K562 (cell line): ENCODE data around the gene HAT1. TPM values are rescaled to one million over a fixed set of nuclear protein-coding genes. Genes with fewer than 3 reads are reported as not detected.

Experiments used
- EHMT2 ChIP-seq: fragments of 450-650 bp; IDR thresholded peaks from 2 replicates; pipeline ENCODE4 v1.6.1; 2018; ENCODE audit warnings: antibody characterized with exemption
- NFE2 ChIP-seq: IDR thresholded peaks from 2 replicates; pipeline ENCODE4 v1.6.1; 2014; ENCODE audit warnings: antibody characterized with exemption, low read depth
- RAD21 ChIP-seq, 2 experiments: fragments of 250-450 bp in 1 of 2; fragments of 450-650 bp in 1 of 2; sonication (Bioruptor Pico) in 1 of 2; formaldehyde crosslinking in 1 of 2; IDR thresholded peaks in 1 of 2; conservative IDR thresholded peaks in 1 of 2; 2 replicates each; pipeline versions ENCODE4 v1.4.0 to v1.8.0; 2020 to 2022; ENCODE audit warnings: mild to moderate bottlenecking in 2 of 2, moderate library complexity in 1 of 2
- RCOR1 ChIP-seq, 2 experiments: IDR thresholded peaks; 2 replicates each; pipeline ENCODE4 v1.6.1; 2012; ENCODE audit warnings: low read depth in 2 of 2, low read length in 2 of 2, borderline replicate concordance in 1 of 2, improper control_type of control experiment in 1 of 2
- RHOXF2B ChIP-seq: fragments of 250-450 bp; sonication (Bioruptor Pico); conservative IDR thresholded peaks from 2 replicates; pipeline ENCODE4 v1.5.1; 2021
- ZKSCAN8 ChIP-seq: fragments of 200-800 bp; sonication (Bioruptor generic); IDR thresholded peaks from 2 replicates; pipeline ENCODE4 v1.6.1; 2016; ENCODE audit warnings: missing genetic modification characterization, missing compliant biosample characterization
- polyA plus RNA-seq, 8 experiments: library from polyadenylated mRNA; depleted of rRNA in 4 of 8; stranded (reverse) in 5 of 8; unstranded in 3 of 8; fragments of >200 nt; fragmentation: Nextera tagmentation in 2 of 8; fragmentation: Illumina TruSeq in 1 of 8; extraction: Ambion mirVana in 2 of 8; extraction: Trizol in 1 of 8; gene quantifications; 2 replicates each; pipeline versions ENCODE4 v1.2.1 to v1.2.3, GENCODE V29; 2011 to 2014; ENCODE audit warnings: inconsistent platforms in 1 of 8, missing spikeins in 1 of 8
- total RNA-seq, 7 experiments: library from RNA; depleted of rRNA in 6 of 7; stranded (reverse); fragments of >200 nt in 6 of 7; fragmentation: Illumina TruSeq in 2 of 7; extraction: Trizol in 2 of 7; gene quantifications; 2 replicates each; pipeline versions ENCODE4 v1.2.1 to v1.2.3, GENCODE V29; 2011 to 2021; ENCODE audit warnings: low replicate concordance in 1 of 7
- TF ChIP-seq, protein P1 (sequence below): sonication (generic); formaldehyde crosslinking; IDR thresholded peaks from 2 replicates; pipeline ENCODE4 v1.8.0; 2022; ENCODE audit warnings: mild to moderate bottlenecking, missing genetic modification reagents
- TF ChIP-seq, protein P2 (sequence below): sonication (generic); formaldehyde crosslinking; IDR thresholded peaks from 2 replicates; pipeline ENCODE4 v1.8.0; 2022; ENCODE audit warnings: mild to moderate bottlenecking, missing genetic modification reagents
- TF ChIP-seq, protein P3 (sequence below): fragments of 200-800 bp; sonication (Bioruptor generic); IDR thresholded peaks from 2 replicates; pipeline ENCODE4 v1.6.1; 2017; ENCODE audit warnings: missing genetic modification characterization, missing compliant biosample characterization
- TF ChIP-seq, protein P4 (sequence below): fragments of 250-450 bp; sonication (Bioruptor Pico); IDR thresholded peaks from 2 replicates; pipeline ENCODE4 v1.9.0; 2021; ENCODE audit warnings: mild to moderate bottlenecking, inconsistent platforms
- TF ChIP-seq, protein P5 (sequence below): fragments of 450-650 bp; IDR thresholded peaks from 2 replicates; pipeline ENCODE4 v1.6.1; 2016; ENCODE audit warnings: missing biosample characterization, missing genetic modification characterization

The HAT1 gene
- total and polyA plus RNA-seq, 9 of the 15 experiments (the other 6 are each of a cell fraction or from before 2014, with no cell fraction given): 125 to 384 (median 244) TPM

DNA sequence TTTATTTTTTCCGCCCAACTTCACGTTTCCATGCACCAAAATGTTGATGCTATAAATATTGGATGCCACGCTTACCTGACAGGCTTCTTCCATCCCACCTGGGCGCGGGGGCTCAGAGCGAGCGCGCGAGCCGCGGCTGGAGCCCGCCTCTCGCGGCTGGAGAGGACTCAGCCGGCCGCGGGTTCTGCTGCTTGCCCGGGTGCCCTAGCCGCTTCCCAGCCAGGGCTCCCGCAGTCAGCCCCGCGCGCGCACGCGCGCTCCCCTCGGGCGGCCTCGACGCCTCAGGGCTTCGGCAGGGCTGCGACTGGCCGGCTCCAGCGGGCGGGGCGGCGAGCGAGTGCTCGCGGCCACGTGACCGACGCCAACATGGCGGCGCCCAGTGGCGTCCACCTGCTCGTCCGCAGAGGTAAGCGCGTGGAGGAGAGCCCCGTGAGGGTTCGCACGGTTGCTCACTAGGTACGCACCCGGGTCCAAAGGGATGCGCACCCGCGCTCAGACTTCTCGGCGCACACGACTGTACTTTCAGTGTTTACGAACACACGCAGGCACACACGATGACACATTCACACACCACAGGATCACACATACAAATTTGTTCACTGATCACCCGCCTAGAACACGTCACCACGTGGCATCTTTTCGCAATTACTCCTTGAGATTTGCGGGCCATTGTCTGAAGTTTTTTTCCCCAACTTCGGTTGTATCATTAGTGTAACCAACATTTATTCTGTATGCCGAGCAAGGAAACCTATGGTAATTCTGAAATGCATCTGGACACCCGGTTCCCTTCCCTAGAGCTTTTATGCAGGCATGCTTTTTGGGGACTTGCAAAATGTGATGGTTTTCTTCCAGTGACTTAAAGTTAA is 77.6 kb downstream of the HAT1 start, which contains the start of gene METAP1D (continued):
- TF ChIP-seq, protein P1, sequence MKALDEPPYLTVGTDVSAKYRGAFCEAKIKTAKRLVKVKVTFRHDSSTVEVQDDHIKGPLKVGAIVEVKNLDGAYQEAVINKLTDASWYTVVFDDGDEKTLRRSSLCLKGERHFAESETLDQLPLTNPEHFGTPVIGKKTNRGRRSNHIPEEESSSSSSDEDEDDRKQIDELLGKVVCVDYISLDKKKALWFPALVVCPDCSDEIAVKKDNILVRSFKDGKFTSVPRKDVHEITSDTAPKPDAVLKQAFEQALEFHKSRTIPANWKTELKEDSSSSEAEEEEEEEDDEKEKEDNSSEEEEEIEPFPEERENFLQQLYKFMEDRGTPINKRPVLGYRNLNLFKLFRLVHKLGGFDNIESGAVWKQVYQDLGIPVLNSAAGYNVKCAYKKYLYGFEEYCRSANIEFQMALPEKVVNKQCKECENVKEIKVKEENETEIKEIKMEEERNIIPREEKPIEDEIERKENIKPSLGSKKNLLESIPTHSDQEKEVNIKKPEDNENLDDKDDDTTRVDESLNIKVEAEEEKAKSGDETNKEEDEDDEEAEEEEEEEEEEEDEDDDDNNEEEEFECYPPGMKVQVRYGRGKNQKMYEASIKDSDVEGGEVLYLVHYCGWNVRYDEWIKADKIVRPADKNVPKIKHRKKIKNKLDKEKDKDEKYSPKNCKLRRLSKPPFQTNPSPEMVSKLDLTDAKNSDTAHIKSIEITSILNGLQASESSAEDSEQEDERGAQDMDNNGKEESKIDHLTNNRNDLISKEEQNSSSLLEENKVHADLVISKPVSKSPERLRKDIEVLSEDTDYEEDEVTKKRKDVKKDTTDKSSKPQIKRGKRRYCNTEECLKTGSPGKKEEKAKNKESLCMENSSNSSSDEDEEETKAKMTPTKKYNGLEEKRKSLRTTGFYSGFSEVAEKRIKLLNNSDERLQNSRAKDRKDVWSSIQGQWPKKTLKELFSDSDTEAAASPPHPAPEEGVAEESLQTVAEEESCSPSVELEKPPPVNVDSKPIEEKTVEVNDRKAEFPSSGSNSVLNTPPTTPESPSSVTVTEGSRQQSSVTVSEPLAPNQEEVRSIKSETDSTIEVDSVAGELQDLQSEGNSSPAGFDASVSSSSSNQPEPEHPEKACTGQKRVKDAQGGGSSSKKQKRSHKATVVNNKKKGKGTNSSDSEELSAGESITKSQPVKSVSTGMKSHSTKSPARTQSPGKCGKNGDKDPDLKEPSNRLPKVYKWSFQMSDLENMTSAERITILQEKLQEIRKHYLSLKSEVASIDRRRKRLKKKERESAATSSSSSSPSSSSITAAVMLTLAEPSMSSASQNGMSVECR (CRISPR knock-in tag): peak; percentile 100
- TF ChIP-seq, protein P2, sequence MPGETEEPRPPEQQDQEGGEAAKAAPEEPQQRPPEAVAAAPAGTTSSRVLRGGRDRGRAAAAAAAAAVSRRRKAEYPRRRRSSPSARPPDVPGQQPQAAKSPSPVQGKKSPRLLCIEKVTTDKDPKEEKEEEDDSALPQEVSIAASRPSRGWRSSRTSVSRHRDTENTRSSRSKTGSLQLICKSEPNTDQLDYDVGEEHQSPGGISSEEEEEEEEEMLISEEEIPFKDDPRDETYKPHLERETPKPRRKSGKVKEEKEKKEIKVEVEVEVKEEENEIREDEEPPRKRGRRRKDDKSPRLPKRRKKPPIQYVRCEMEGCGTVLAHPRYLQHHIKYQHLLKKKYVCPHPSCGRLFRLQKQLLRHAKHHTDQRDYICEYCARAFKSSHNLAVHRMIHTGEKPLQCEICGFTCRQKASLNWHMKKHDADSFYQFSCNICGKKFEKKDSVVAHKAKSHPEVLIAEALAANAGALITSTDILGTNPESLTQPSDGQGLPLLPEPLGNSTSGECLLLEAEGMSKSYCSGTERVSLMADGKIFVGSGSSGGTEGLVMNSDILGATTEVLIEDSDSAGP (CRISPR knock-in tag): peak; percentile 80
- peak; percentile 38 to 50; a peak in 3 of 4 replicates for TF ChIP-seq RAD21 (CRISPR knock-in tag; conservative IDR thresholded peaks at IDR 0.05 in 1 of 2, IDR thresholded peaks at IDR 0.05 in 1 of 2)
- TF ChIP-seq RHOXF2B (CRISPR knock-in tag): no peak
- peak in 1 of 2 experiments; percentile 19; a peak in 1 of 4 replicates for TF ChIP-seq RCOR1 (IDR thresholded peaks at IDR 0.05; ENCODE audit: borderline replicate concordance in 1 of 2, low read depth in 2 of 2, low read length in 2 of 2)
- peak; percentile 5; the same call in 1 of the 2 replicates for TF ChIP-seq NFE2
- TF ChIP-seq, protein P3, sequence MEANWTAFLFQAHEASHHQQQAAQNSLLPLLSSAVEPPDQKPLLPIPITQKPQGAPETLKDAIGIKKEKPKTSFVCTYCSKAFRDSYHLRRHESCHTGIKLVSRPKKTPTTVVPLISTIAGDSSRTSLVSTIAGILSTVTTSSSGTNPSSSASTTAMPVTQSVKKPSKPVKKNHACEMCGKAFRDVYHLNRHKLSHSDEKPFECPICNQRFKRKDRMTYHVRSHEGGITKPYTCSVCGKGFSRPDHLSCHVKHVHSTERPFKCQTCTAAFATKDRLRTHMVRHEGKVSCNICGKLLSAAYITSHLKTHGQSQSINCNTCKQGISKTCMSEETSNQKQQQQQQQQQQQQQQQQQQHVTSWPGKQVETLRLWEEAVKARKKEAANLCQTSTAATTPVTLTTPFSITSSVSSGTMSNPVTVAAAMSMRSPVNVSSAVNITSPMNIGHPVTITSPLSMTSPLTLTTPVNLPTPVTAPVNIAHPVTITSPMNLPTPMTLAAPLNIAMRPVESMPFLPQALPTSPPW (CRISPR knock-in tag): peak; percentile 70
- no peak for TF ChIP-seq ZKSCAN8 (CRISPR knock-in tag)
- TF ChIP-seq, protein P4, sequence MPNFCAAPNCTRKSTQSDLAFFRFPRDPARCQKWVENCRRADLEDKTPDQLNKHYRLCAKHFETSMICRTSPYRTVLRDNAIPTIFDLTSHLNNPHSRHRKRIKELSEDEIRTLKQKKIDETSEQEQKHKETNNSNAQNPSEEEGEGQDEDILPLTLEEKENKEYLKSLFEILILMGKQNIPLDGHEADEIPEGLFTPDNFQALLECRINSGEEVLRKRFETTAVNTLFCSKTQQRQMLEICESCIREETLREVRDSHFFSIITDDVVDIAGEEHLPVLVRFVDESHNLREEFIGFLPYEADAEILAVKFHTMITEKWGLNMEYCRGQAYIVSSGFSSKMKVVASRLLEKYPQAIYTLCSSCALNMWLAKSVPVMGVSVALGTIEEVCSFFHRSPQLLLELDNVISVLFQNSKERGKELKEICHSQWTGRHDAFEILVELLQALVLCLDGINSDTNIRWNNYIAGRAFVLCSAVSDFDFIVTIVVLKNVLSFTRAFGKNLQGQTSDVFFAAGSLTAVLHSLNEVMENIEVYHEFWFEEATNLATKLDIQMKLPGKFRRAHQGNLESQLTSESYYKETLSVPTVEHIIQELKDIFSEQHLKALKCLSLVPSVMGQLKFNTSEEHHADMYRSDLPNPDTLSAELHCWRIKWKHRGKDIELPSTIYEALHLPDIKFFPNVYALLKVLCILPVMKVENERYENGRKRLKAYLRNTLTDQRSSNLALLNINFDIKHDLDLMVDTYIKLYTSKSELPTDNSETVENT: peak; percentile 87; the same call in 1 of the 2 replicates
- TF ChIP-seq, protein P5, sequence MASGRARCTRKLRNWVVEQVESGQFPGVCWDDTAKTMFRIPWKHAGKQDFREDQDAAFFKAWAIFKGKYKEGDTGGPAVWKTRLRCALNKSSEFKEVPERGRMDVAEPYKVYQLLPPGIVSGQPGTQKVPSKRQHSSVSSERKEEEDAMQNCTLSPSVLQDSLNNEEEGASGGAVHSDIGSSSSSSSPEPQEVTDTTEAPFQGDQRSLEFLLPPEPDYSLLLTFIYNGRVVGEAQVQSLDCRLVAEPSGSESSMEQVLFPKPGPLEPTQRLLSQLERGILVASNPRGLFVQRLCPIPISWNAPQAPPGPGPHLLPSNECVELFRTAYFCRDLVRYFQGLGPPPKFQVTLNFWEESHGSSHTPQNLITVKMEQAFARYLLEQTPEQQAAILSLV (tag): no peak
- TF ChIP-seq EHMT2: no peak
